Endothelial cell of umbilical vein (primary cell): ENCODE measurements around the gene USP47. TPM values are rescaled to one million over a fixed set of nuclear protein-coding genes. Genes with fewer than 3 reads are reported as not detected.
A peak's percentile ranks its signal among the peaks of the same experiment; 100 is the strongest.

Experiments used
- BruUV-seq: library from RNA; stranded (reverse); fragments of 400-500 nt; replicated peaks from 2 replicates; lab custom pipeline; 2021; lab: Mats Ljungman, UMichigan
- CTCF ChIA-PET: fragments of 300-600, 350-600 bp; sonication (Branson Sonifier 250); formaldehyde crosslinking; loops from one replicate; lab custom pipeline; 2021; ENCODE audit warnings: antibody characterized with exemption, inconsistent platforms; lab: Charles Lee
- POLR2A ChIA-PET: fragments of 300-600, 350-600 bp; sonication (Branson Sonifier 250); formaldehyde crosslinking; loops from one replicate; lab custom pipeline; 2021; ENCODE audit warnings: antibody characterized with exemption, inconsistent platforms; lab: Charles Lee
- DNase-seq: peaks from one replicate; pipeline ENCODE4 v3.0.0-alpha.2; 2011; ENCODE audit warnings: low read depth, low spot score
- FAIRE-seq: peaks from 2 replicates; lab custom pipeline; 2011; peaks lifted over from hg19 to GRCh38; lab: Jason Lieb, UNC
- H2AFZ ChIP-seq: 2 replicates; pipeline ENCODE4 v1.6.0; 2012; ENCODE audit warnings: low read depth, low read length, control low read depth, inconsistent platforms
- H3K27ac ChIP-seq: 2 replicates; pipeline ENCODE4 v1.5.1; 2011; ENCODE audit warnings: low read depth, mild to moderate bottlenecking, control low read depth, low read length, moderate library complexity; ENCODE audit not compliant: insufficient read depth
- H3K27me3 ChIP-seq, 2 experiments: 2 replicates each; pipeline versions ENCODE4 v1.6.0 to v1.6.1; 2011; ENCODE audit warnings: low read length in 2 of 2, mixed read lengths in 1 of 2; ENCODE audit not compliant: control insufficient read depth in 2 of 2, insufficient read depth in 2 of 2
- H3K36me3 ChIP-seq, 2 experiments: 2 replicates in 1 of 2; 3 replicates in 1 of 2; pipeline ENCODE4 v1.5.1; 2011; ENCODE audit warnings: low read length in 2 of 2, mild to moderate bottlenecking in 1 of 2, moderate library complexity in 1 of 2; ENCODE audit not compliant: control insufficient read depth in 2 of 2, insufficient read depth in 2 of 2; ENCODE audit errors: extremely low read depth in 1 of 2
- H3K4me1 ChIP-seq: 3 replicates; pipeline ENCODE4 v1.5.1; 2011; ENCODE audit warnings: mild to moderate bottlenecking, low read length; ENCODE audit not compliant: control insufficient read depth, insufficient read depth; ENCODE audit errors: extremely low read depth
- H3K4me2 ChIP-seq: 2 replicates; pipeline ENCODE4 v1.6.1; 2011; ENCODE audit warnings: low read length, control low read depth, mixed read lengths; ENCODE audit not compliant: insufficient read depth
- H3K4me3 ChIP-seq, 3 experiments: fragments of 200-600 bp in 1 of 3; sonication (generic), shearing (Covaris generic) in 1 of 3; replicated peaks in 1 of 3; 2 replicates each; pipeline ENCODE4 v1.5.1; 2011 to 2016; ENCODE audit warnings: control low read depth in 3 of 3, low read length in 3 of 3, mild to moderate bottlenecking in 2 of 3, inconsistent platforms in 1 of 3, low read depth in 1 of 3, moderate library complexity in 1 of 3; ENCODE audit not compliant: insufficient read depth in 1 of 3
- H3K79me2 ChIP-seq: 2 replicates; pipeline ENCODE4 v1.6.0; 2012; ENCODE audit warnings: low read length, inconsistent platforms; ENCODE audit not compliant: control insufficient read depth, insufficient read depth
- H3K9ac ChIP-seq: replicated peaks from 2 replicates; pipeline ENCODE3; 2011; ENCODE audit warnings: low read length, control low read depth; ENCODE audit not compliant: insufficient read depth; ENCODE audit errors: extremely low read depth
- H3K9me1 ChIP-seq: replicated peaks from 3 replicates; pipeline ENCODE4 v1.6.0; 2011; ENCODE audit warnings: mild to moderate bottlenecking, low read length; ENCODE audit not compliant: control insufficient read depth, insufficient read depth; ENCODE audit errors: extremely low read depth
- H3K9me3 ChIP-seq: replicated peaks from 2 replicates; pipeline ENCODE4 v1.5.1; 2012; ENCODE audit warnings: low read length, inconsistent platforms; ENCODE audit not compliant: control insufficient read depth, insufficient read depth
- H4K20me1 ChIP-seq: replicated peaks from 2 replicates; pipeline ENCODE3; 2011; ENCODE audit warnings: mild to moderate bottlenecking, low read length; ENCODE audit not compliant: control insufficient read depth, insufficient read depth; ENCODE audit errors: extremely low read depth
- CTCF ChIP-seq, 2 donors: IDR thresholded peaks; 1 replicate in 1 of 2; 2 replicates in 1 of 2; pipeline ENCODE4 v1.5.1; 2011; ENCODE audit warnings: low read length in 2 of 2, mild to moderate bottlenecking in 2 of 2, moderate library complexity in 2 of 2, control low read depth in 1 of 2, inconsistent platforms in 1 of 2, low read depth in 1 of 2; ENCODE audit not compliant: insufficient read depth in 1 of 2; ENCODE audit errors: extremely low read depth in 1 of 2
- EZH2 ChIP-seq: IDR thresholded peaks from 2 replicates; pipeline ENCODE4 v1.6.1; 2012; ENCODE audit warnings: borderline replicate concordance, low read depth, mild to moderate bottlenecking, moderate library complexity, low read length, inconsistent platforms; ENCODE audit not compliant: severe bottlenecking
- FOS ChIP-seq: IDR thresholded peaks from 2 replicates; pipeline ENCODE4 v1.6.1; 2011; ENCODE audit warnings: mild to moderate bottlenecking, low read length, moderate library complexity, borderline replicate concordance; ENCODE audit not compliant: insufficient read depth
- GATA2 ChIP-seq: IDR thresholded peaks from 2 replicates; pipeline ENCODE4 v1.7.0; 2011; ENCODE audit warnings: low read depth, mild to moderate bottlenecking, moderate library complexity, mixed read lengths, low read length; ENCODE audit not compliant: insufficient read length, insufficient read depth
- JUN ChIP-seq: IDR thresholded peaks from 2 replicates; pipeline ENCODE4 v1.6.1; 2011; ENCODE audit warnings: borderline replicate concordance, low read depth; ENCODE audit not compliant: insufficient read length, insufficient read depth
- MAX ChIP-seq: IDR thresholded peaks from 2 replicates; pipeline ENCODE4 v1.6.1; 2011; ENCODE audit not compliant: insufficient read depth, insufficient read length
- MYC ChIP-seq: IDR thresholded peaks from one replicate; pipeline ENCODE4 v1.6.1; 2011; ENCODE audit warnings: mild to moderate bottlenecking, low read depth, low read length
- POLR2A ChIP-seq: IDR thresholded peaks from 2 replicates; pipeline ENCODE4 v1.6.1; 2012; ENCODE audit warnings: low read depth, mild to moderate bottlenecking, control low read depth, low read length
- POLR2AphosphoS5 ChIP-seq: IDR thresholded peaks from 2 replicates; pipeline ENCODE4 v1.6.1; 2012; ENCODE audit warnings: low read depth, mild to moderate bottlenecking, control low read depth, low read length, moderate library complexity; ENCODE audit not compliant: insufficient read depth
- dilution Hi-C: fragments of 300-500 bp; cut with MboI; formaldehyde crosslinking; loops from one replicate; pipeline ENCODE4 v1.15.0; 2019; ENCODE audit warnings: low sequenced_read_pairs; ENCODE audit not compliant: extremely low pct_ligation_motif_present
- intact Hi-C: fragments of 100-400 bp; cut with micrococcal nuclease; formaldehyde crosslinking; loops from one replicate; pipeline ENCODE4 v1.10.0; 2022
- polyA plus RNA-seq, 4 experiments: library from polyadenylated mRNA; depleted of rRNA in 3 of 4; stranded (reverse) in 3 of 4; unstranded in 1 of 4; fragments of >200 nt; gene quantifications; 2 replicates each; pipeline versions ENCODE4 v1.2.1 to v1.2.3, GENCODE V29; 2011 to 2012; ENCODE audit warnings: missing spikeins in 1 of 4
- total RNA-seq: library from RNA; stranded (reverse); gene quantifications from 2 replicates; pipeline ENCODE4 v1.2.3, GENCODE V29; 2021

USP47 gene
- total and polyA plus RNA-seq, 2 donors (not counting 3 experiments of a cell fraction or from before 2014, with no cell fraction given) = 7.8 to 38.0 TPM

- Histone ChIP-seq H3K27ac (no peak overlapping the region), H3K9me3 (no peaks in the 10 kb centered on the region), H2AFZ (no peak overlapping the region), H3K4me2 (peak overlapping the region; percentile 95), H4K20me1 (no peaks in the 10 kb centered on the region), H3K36me3 (no peaks in the 10 kb centered on the region), H3K9ac (no peak overlapping the region), H3K9me1 (no peaks in the 10 kb centered on the region), H3K27me3 (no peaks in the 10 kb centered on the region), H3K4me1 (peaks cover 22% of the 10 kb centered on the region), H3K4me3 (no peak overlapping the region), H3K79me2 (peaks cover 71% of the 10 kb centered on the region)
- DNase-seq = no peak
- dilution Hi-C loops = no loop called here
- intact Hi-C loops = loop anchor here (5.0 kb wide), 2 partner anchors 443 to 912 kb away; no protein-coding TSS in a partner anchor
- no TSS peak for BruUV-seq
- TF ChIP-seq EZH2 = no peak
- TF ChIP-seq JUN = no peak
- TF ChIP-seq MYC = no peak
- no peak for TF ChIP-seq POLR2AphosphoS5
- no peak for TF ChIP-seq CTCF (IDR thresholded peaks at IDR 0.05; ENCODE audit: extremely low read depth in 1 of 2, insufficient read depth in 1 of 2, low read depth in 1 of 2, low read length in 2 of 2)
- TF ChIP-seq POLR2A = no peak
- TF ChIP-seq GATA2 = no peak
- no peak for TF ChIP-seq FOS
- TF ChIP-seq MAX = no peak
- ChIA-PET POLR2A (no interaction called here), CTCF (interaction anchor here (0.9 to 3.0 kb wide), 4 partner anchors 8 to 200 kb away, joined by 3 to 11 read pairs (median 6); no protein-coding TSS in a partner anchor)
- no peak for FAIRE-seq
These were observed 2.5 kb downstream of the USP47 start for GRCh38 chr11:11844272-11844671.
